Stimulated activated CD4-positive, alpha-beta T cell treated with anti-CD3 and anti-CD28 coated beads, Interleukin-2, amount 100 ng/mL, for 48 hours (primary cell): ENCODE data around the gene GNAS-AS1.

Source experiments
- DNase-seq, 2 donors: peaks; one replicate each; pipeline ENCODE4 v3.0.0-alpha.2; 2020

GNAS-AS1 gene

DNA sequence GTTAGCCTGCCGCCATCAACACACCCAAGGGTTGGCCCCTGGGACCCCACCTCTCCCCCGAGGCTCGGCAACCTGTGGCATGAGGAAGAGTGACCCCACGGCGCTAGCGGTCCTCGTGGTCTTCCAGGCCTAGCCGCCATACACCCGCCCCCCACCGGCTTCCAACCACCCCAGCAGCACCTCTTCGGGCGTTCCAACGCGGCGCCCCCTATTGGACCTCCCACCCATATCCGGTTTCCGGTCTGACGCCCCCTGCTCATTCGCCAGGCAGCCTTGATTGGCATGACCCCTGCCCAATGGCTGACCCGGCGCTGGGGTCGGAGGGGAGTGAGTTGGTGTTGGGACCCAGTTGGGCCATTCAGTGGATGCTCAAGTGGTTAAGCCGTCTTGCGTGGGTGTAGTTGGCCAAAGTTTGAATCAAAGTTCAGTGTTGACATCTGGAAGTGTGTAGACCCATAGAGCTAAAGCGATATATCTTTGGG, at the start of gene GNAS-AS1:
Gene GNAS-AS1 (minus strand): TSS at position 210 of the 482 bp plus-strand sequence.
- DNase-seq, result peak; percentile 70 to 75

DNA sequence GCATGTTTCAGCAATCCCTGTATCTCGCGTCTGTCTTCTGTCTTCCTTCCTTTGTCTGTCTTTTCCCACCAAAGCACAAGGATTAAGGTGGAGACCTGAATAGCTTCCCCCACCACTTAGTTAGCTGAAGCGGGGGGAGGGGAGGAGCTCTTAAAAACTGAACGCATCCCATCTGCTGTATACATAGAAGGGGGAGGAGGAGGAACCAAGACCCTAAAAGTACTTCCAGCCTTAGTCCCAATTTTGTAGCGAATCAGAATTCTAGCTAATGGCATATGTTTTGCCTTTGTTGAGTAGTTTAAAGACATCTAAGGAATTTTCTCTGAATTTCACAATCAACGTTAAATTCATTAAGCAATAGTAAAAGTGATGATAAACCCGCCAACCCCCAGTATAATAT, 49.7 kb upstream of the GNAS-AS1 start:
- DNase-seq, result no peak

DNA sequence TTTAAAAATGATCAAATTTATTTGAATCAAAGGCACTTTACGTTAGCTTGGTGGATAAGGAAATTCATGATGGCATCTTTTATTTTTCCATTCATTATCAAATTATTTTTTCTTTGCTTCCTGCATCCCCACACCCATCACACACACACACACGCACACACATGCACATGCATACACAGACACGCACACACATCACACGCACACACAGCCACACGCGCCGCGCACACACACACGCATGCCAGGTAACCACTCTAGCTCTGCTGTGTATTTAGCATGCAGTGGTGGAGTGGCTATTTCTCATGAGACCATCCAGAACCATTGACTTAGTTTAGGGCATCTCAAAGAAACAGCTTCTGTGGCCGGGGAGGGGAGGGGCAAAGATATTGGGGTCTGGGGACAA, 48.8 kb upstream of the GNAS-AS1 start:
- DNase-seq, result no peak

DNA sequence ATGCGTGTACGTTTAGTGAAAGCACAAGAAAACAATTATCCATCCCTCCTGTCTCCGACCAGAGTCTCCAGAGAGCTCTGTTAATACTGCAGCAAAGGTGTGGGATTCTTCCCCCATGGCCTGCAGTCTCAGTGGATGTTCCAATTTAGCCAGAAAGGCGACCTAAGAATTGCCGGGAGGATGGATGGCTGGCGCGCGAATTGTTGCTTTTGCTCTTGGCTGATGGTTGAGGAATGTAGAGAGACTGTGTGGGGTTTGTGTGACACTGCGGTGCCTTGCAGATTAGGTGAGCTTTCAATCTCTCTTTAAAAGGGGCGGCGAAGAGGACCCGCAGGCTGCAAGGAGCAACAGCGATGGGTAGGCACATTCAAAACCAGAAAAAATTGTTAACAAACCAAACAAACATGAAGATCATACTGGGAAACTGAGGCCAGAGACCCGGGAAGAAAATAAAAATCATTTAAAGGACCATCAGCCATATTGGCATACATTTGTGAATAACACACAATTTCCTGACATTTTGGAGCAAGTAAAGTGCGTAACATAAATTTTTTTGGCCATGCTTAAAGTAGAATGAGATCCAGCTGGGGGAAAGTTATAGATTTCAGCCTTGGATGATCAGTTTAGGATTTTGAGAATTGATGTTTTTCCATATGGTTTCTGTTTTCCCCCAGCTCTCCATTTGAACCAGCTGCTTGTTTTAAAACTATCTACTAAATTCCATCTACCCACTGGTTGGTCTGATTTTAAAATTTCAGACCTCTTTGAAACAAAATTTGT, 48.1 kb upstream of the GNAS-AS1 start:
- no peak for DNase-seq

DNA sequence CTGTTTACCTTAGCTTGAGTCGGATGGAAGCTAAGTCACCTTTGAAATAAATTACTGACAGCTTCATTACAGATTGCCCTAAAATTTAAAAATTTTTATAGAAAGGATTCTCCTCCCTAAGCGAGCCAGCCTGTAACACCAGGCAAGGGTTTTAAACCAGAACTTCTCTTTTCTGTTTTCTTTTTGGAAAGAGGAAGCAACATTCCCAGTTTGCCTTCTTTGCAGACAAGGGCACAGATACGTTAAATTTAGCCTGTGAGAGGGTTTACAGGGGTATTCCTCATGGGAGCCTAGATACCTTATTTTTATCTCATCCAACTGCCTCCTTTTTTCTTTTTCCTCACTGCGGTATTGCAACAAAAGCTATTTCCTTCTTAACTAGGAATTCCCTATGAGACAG, 46.8 kb upstream of the GNAS-AS1 start:
- DNase-seq, result no peak

DNA sequence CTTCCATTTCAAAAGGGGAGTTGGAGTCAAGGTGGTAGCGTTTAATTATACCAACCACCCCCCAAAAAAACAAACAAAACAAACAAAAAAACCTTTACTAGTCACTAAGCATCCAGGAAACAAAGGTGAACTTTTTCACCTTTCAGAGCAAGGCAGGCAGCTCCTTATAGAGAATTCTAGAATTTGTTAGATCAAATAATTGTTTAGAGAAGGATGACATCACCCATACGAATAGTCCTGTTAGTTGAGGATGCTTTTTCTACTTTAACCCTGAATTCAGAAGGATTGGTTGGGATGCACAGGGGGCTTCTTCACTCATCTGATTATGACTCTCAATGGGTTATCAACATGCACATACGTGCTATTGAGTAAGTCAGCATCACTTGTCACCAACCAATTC, 46.1 kb upstream of the GNAS-AS1 start:
- DNase-seq, result no peak

DNA sequence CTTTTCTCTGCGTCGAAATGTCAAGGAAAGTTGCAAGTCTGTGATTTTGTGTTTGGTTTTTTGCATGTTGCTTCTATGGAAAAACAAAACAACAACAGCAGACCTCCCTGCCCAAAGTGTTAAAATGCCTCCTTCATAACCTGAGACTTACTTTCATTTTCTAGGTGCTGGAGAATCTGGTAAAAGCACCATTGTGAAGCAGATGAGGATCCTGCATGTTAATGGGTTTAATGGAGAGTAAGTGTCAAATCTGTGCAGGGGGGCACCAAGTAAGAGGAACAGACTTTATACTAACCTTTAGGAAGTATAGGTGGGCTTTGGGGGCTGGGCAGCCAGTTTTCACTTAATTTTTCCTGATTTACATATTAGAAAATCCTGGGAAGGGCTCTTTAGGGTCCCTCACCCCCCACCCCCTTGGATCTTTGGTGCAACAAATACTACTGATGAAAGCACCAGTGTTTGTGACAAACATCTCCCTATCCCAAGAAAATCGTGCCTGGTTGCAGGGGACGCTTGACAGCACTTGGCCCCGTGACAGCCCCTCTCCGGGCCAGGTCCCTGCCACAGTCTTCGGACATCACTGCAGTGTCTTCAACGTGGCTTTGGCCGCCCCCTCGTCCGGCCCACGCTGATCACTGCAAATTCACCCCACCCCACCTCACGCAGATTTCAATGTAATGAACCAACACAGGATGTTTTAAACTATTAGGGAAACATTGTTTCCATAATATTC, 44.9 kb upstream of the GNAS-AS1 start:
- DNase-seq, result no peak

DNA sequence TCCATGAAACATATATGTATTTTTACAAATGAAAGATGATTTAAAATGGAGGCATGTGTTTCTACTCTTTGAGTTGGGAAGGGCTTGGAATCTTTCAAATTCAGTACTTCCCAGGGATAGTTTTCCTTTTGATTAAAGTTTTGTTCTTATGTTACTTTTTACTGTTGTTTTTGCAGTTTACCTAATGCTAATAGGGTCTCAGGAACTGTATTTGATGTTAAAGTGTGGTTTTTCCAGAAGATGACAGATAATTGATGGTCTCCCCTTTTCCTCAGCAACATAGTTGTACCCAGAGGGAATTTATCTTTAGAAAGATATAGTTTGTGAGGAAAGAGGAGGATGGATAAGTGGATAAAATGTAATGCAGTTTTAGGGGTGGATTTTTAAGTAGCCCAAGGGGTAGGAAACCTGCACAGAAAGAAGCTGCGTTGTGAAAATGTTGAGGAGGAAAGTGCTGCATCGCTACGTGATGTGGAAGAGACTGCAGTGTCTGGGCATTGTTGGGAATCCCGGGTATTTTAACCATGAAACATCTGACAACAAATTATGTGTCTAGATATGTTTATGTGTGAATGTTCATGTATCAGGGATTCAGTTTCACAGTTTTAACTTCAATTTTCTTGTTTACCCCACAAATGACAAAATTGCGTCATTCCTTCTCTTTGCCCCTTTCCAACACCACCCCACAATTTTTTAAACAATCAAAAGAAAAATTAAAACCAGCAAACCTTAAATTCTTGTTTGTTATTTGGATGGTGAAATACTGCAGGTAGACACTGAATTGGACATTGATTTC, 44.1 kb upstream of the GNAS-AS1 start:
- no peak for DNase-seq

DNA sequence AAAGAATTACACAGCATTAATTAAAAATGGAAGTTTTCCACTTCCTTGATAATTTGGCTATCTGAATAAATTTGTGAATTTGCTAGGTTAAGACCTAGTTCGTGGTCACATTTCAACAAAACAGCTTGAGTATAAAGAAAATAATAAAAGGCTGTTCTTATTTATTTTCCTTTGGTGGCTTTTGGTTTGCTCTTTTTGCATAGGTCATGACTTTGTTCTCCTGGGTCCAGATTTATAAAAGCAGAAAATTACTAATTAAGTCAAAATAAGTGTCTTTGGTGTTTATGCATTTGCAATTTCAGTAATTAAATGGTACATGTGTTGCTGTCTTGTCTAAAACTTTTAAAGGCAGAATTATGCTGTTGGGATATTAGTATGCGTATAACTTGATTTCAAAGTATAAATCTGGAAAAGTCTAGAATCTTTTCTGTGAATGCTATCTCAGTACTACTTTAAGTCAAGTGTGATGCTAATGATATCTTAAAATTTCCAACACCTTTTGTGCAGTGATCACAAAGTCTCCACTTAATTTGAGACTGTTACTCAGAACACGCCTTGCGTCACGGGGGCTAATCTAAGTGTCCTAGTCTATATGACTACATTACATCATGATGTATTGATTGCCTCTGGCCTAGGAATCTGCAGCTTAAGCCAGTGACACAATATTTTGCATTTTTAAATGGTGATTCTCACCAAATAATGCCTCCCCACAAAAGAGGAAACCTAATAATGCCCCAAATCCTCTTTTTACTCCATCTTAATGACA, 42.8 kb upstream of the GNAS-AS1 start:
- peak; percentile 27 to 33 for DNase-seq

DNA sequence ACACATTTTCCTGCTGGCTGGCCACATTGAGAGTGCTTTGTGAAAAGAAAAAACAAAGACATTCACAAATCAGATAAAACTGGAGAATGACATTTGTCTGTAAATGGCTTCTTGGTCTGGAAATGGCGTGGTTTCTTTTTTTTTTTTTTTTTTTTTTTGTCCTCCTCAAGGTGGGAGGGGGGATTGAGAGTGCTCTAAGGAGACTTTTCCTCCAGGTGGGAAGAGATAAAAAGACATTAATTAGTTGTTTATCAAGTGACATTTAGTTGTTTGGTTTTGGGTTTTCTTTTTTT, 42.2 kb upstream of the GNAS-AS1 start:
- DNase-seq, result no peak

DNA sequence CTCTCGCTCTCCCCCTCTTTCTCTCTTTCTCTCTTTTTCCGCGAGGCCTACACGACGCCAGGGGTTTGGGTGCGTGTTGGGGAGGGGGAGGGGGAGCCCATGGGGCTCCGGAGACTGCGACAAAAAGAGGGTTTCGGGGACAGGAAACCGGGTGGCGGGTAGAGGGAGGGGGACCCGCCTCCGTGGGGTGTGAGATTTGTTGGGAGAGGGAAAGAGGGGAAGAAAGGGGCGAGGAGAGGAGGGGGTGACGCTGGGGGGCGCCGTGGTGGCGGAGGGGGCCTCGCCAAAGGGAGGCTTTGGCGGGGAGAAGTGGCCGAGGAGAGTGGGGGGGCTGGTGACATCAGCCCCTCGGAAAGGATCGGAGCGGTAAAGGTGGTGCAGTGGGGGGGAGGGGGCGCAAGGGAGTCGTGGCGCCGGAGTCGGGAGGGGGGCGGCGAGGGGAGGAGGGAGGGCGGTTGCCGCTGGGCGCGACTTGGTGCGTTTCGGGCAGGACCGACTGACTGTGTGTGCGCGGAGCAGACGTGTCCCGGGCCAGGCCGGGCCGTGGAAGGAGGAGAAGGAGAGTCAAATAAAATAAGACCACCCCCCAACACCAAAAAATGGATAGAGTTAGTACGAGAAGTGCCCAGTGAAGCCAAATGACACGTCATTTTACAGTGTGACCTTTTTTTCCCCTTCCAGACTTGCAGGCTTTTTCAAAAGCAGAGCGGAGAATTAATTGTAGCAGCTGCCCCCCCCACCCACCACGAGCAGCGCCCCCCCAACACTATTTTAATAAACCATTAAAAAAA, 41.6 kb upstream of the GNAS-AS1 start:
- DNase-seq, result peak; percentile 61 to 66

DNA sequence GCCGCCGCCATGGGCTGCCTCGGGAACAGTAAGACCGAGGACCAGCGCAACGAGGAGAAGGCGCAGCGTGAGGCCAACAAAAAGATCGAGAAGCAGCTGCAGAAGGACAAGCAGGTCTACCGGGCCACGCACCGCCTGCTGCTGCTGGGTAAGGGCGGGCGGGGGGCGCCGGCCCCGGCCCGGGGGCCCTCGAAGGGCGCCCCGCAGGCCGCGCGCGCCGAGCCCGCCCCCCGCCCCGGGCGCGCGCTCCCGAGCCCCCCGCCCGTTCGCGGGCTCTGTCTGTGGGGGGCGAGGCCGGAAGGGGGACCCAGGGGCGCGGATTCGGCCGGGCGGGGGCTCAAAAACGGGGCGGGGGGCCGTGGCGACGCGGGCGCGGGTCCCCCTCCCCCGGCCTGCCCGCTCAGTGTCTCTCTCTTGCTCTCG, 41.0 kb upstream of the GNAS-AS1 start:
- peak; percentile 23 to 30 for DNase-seq

DNA sequence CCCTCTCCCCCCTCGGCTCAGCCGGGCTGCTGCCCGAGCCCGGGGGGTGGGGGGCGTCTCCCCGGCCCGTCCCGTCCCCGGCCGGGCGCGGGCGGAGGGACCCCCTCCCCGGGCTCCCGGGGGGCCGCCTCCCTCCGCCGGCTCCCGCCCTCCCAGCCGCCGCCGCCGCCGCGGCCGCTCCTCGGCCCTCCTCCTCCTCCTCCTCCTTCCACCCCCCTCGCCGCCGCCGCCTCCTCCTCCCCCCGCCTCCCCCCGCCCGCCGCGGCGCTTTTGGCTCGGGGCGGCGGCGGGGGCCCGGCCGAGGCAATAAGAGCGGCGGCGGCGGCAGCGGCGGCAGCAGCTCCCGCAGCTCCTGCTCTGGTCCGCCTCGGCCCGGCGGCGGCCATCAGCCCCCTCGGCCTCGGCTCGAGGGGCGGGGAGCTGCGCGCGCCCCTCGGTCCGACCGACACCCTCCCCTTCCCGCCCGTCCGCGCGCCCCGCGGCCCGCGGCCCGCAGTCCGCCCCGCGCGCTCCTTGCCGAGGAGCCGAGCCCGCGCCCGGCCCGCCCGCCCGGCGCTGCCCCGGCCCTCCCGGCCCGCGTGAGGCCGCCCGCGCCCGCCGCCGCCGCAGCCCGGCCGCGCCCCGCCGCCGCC, 40.5 kb upstream of the GNAS-AS1 start:
- peak; percentile 58 to 63 for DNase-seq

DNA sequence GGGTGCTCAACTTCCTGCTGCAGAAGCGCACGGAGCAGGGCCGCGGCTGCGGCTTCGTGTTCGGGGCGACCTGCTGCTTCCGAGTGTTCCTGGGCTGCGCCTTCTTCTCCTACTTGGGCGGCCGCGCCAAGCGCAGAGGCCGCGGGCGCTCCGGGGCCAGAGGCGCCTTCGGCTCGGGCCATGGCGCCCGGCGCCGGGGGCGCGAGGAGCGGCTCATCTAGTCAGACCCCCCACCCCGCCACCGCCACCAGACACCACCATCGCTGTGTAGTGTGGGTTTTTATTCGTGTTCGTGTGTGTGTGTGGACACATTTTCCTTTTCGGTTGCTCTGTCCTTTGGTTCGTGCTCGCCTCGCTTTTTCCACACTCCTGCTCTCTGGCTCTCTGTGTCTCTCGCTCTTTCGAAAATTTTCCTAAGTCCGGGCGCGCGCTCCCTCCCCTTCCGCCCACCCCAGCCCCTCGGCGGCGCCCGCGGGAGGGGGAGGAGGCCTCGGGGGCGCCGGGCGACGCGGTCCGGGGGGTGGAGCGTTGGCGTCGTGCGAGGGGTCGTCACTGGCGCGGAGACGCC, 39.9 kb upstream of the GNAS-AS1 start:
- peak; percentile 48 to 49 for DNase-seq

DNA sequence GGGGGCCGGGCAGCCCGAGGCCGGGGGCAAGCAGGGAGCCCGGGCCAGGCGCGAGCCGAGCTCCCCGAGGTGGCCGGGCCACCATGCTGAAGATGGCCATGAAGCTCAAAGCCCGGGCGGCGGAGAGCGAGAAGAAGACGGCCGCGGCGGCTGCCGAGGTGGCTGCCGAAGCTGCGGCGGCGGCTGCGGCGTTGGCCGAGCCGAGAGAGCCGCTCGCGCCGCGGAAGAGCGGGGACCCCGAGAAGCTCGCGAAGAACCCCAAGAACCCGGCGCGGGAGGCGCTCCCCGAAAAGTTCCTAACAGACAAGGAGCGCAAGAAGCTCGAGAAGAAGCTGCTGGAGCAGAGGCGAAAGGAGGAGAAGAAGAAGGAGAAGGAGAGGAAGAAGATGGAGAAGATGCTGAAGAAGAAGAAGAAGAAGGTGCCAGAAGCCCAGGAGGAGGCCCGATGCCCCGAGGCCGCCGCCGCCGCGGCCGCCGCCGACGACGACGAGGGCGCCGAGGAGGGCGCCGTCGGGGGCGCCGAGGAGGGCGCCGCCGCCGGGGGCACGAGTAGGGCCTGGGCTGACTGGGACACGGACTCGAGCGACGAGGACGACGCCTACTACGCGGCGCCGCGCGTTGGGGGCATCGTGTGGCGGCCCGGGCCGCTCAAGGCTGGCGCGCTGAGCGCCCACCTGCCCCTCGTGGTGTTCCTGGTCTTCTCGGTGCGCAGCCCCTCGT, 39.3 kb upstream of the GNAS-AS1 start:
- DNase-seq, result no peak

DNA sequence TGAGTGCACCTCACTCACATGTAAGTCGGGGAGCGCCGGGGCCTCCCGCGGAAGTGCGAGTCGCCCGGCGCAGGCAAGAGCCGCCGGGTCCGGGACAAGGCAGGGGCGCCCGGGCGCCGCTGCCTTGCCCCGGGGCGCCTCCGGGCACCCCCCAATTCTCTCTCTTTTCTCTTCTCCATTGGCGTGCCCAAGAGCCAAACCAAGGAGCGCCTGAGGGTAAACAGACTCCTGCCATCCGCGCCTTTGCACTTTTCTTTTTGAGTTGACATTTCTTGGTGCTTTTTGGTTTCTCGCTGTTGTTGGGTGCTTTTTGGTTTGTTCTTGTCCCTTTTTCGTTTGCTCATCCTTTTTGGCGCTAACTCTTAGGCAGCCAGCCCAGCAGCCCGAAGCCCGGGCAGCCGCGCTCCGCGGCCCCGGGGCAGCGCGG, 38.6 kb upstream of the GNAS-AS1 start:
- no peak for DNase-seq

DNA sequence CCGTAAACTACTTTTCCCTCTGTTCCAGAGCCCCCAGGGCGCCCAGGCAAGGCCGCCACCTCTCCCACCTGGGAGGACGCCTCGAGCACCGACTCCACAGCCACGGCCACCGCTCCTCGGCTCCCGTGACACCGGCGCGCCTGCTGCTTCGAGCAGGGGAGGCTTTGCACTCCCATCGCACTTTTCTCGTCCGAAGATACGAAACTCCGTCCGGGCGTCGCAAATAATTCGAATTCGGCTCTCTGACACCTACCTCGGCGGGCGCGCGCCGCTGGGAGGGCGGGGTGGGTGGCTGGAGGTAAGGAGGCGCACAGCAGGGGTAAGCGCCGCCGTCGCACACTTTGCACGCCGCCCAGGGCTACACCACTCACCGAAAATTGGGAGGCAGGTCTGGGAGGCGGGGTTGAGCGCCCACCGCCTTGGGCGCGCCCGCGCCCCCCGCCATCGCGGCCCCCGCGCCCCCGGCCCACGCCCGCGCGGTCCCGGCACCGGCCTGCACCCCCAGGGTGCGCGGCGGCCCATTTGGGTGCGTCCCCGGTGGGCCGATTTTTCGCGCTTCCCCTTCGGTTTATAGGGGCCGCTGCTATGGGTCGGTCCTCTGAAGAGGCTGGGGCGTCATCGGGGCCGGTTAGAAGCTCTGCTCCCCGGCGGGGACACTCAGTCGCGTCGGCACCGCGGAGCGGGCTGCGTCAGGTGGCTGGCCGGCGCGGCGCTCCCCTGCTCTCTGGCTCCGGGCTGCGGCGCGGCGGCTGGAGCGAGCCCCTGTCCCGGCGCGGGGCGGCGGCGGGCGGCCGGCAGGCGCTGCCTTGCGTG, 38.0 kb upstream of the GNAS-AS1 start:
- peak; percentile 68 to 70 for DNase-seq

DNA sequence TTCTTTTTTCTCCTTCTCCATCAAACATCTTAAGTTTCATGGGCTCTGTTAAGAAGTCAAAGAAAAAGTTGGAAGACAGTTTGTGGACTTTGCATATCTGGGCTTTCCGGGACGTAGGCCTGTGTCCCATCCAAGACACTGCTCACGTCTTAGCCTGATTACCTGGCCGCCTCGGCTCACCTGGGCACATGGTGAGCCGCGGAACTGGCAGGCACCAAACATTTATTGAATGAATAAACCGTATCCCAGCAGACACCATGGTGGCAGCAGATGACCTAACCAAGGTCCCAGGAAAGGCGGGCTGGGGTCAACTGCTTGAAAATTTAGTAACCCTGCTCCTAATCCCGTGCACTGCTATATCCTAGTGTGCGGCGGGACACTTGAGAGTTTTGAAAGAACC, 37.4 kb upstream of the GNAS-AS1 start:
- no peak for DNase-seq

DNA sequence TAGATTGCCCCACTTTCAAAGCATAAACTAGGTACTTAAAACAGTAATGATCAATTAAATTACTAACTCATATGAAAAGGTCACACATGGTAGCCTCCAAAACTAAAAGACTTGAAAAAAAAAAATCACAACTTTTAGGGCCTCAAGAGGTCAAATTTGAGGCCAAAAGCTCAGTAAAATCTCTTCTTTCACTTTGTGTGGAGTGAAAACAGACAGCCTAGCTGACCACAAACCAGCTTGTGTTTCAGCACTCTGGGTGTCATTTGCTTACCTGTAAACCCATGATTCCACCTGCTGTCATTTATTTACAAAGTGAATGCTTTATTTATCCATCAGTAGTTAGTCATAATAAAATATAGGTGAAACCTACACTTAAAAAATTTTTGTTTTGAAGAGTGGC, 35.8 kb upstream of the GNAS-AS1 start:
- no peak for DNase-seq
